AG10803 (cell line): ENCODE results near the gene CMC2.

Source experiments
- DNase-seq: peaks from one replicate; pipeline ENCODE4 v3.0.0; 2010; ENCODE audit warnings: low read depth
- H3K4me3 ChIP-seq: 2 replicates; pipeline ENCODE4 v1.5.1; 2011; ENCODE audit warnings: mild to moderate bottlenecking, low read length, control low read depth
- CTCF ChIP-seq: conservative IDR thresholded peaks from 2 replicates; pipeline ENCODE4 v1.5.1; 2011; ENCODE audit warnings: mild to moderate bottlenecking, low read length, control low read depth, inconsistent platforms

CMC2 gene

GRCh38 chr16:80996688-80997138, 10.0 kb downstream of the CMC2 start:
- TF ChIP-seq CTCF: no peak
- H3K4me3 ChIP-seq: no peak overlapping the region; the same call in 1 of the 2 replicates

GRCh38 chr16:80994451-80994850, 12.2 kb downstream of the CMC2 start:
- H3K4me3 ChIP-seq: no peak overlapping the region
- no peak for DNase-seq

More at GRCh38 chr16:80996688-80997138, 10.0 kb downstream of the CMC2 start:
- no peak for DNase-seq

GRCh38 chr16:80993834-80994233, 12.9 kb downstream of the CMC2 start:
- DNase-seq: no peak
- TF ChIP-seq CTCF: no peak
- peak overlapping the region; percentile 16 for H3K4me3 ChIP-seq

More at GRCh38 chr16:80994451-80994850, 12.2 kb downstream of the CMC2 start:
- TF ChIP-seq CTCF: no peak

- peak; percentile 92 for DNase-seq
- TF ChIP-seq CTCF: no peak
- peak overlapping the region; percentile 43 for H3K4me3 ChIP-seq
Observed at GRCh38 chr16:80993307-80993706, 13.4 kb downstream of the CMC2 start.

- H3K4me3 ChIP-seq: peak overlapping the region; percentile 43
Observed at GRCh38 chr16:80992676-80993293, 13.9 kb downstream of the CMC2 start.

GRCh38 chr16:80991792-80992430, 14.8 kb downstream of the CMC2 start:
- H3K4me3 ChIP-seq: no peak overlapping the region
- no peak for TF ChIP-seq CTCF
- no peak for DNase-seq

More at GRCh38 chr16:80992676-80993293, 13.9 kb downstream of the CMC2 start:
- TF ChIP-seq CTCF: no peak
- no peak for DNase-seq

GRCh38 chr16:80990978-80991377, 15.7 kb downstream of the CMC2 start:
- no peak overlapping the region for H3K4me3 ChIP-seq
- DNase-seq: no peak
- TF ChIP-seq CTCF: no peak
